GM12874 (cell line): ENCODE data around the gene GNG12.

Experiments
- CTCF ChIP-seq: IDR thresholded peaks from 2 replicates; pipeline ENCODE4 v1.5.1; 2011; ENCODE audit warnings: low read depth, mild to moderate bottlenecking, control low read depth, low read length, moderate library complexity; ENCODE audit not compliant: insufficient read depth

GNG12 gene

DNA sequence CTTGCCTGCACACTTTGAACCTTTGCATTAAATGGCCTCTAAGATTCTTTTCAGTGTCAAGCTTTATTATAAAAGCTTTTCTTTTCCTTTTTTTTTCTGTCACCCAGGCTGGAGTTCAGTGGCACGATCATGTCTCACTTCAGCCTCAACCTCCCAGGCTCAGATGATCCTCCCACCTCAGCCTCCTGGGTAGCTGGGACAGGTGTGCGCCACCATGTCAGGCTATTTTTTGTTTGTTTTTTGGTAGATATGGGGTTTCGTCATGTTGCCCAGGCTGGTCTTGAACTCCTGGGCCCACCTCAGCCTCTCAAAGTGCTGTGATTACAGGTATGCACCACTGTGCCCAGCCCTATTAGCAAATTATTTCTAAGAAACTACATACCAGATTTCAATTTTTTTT is 95.4 kb downstream of the GNG12 start:
- TF ChIP-seq CTCF, result no peak

DNA sequence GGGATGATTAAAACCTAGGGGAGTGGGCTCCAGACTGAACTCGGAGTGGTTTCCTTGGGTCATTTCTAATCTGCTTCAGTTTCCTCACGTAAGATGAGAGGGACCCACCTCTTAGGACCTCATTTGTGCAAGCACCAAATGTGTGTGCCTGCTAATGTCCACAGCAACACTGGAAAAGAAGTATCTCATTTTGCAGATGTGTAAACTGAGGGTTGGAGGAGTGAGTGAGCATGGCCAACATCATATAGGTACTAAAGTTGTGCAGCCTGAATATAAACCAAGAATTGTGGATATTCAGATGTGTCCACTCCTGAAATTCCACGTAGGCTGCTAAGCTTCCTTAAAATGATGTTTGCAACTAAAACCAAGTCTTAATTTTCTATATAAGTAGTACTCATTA is 96.5 kb downstream of the GNG12 start:
- no peak for TF ChIP-seq CTCF

- no peak for TF ChIP-seq CTCF
Measured at GRCh38 chr1:67735806-67736627, 97.2 kb downstream of the GNG12 start.

DNA sequence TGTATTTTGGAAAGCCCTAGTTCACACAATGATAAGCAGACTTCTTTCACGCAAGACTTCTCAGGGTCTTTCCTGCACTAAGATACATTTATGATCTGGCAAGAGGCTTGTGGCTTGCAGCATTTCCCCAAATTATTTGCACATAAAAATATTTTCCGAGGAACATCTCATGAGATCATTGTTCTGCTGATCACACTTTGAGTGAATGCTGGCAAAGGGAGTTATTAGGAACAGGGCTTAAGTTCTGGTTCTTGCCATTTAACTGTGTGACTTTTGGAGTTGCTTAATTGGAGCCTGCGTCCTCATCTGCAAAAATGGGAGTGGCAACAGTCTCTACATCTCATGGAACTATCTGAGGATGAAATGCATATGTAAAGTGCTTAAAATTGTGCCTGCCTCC is 98.1 kb downstream of the GNG12 start:
- no peak for TF ChIP-seq CTCF

GRCh38 chr1:67734323-67734690 is 99.0 kb downstream of the GNG12 start:
- no peak for TF ChIP-seq CTCF

- TF ChIP-seq CTCF, result no peak
Measured at GRCh38 chr1:67733681-67734322, 99.5 kb downstream of the GNG12 start.

GRCh38 chr1:67732750-67733151 is 100.5 kb downstream of the GNG12 start:
- no peak for TF ChIP-seq CTCF
